ENCODE measurements around the gene CAMK2G.

CAMK2G gene

DNA sequence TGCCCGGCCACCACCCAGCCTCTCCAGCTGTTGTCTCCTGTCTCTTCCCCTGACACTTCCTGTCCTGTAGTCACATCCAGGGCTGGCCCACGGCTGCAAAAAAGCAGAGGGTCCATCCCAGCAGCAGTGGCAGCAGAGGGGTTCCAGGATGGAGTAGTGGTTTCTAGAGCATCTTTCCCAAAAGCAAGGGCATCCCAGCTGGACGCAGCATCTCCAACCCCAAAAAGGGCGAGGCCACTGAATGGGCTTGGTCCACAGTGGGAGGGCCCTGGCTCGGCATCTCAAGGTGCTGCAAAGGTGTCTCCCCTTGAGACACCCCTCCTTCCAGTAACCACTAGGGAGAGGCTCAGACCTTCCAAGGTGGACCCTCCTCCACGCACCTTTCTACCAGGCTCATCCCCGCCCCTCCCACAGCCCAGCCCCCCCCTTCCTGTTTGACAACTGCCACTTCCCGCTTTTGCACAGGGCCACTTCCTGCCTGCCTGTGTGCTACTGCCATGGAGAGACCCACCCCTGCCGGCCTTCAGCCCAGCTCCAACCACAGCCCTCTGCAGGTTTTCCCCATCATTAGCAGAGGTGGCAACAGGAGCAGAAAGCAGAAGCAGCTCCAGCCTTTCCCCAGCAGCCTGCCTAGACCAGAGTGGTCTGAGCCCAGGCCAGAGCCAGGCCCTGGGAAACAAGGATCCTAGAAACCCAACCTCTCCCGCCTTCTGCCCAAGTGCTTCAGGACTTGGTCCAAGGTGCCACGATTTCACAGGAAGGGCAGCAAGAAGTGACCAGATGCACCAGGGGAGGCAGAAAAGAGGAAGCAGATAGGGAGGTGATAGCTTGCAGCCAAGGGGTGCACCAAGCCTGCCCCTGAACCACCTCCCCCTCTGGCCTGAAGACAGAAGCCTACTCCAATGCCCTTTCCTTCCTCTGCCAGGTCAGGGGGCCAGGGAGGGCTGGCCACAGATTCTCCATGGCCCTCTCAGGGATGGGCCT, 8.6 kb downstream of the CAMK2G start:
- Histone ChIP-seq H3K27ac (ENCODE audit: insufficient read depth in 1 of 2, low read depth in 1 of 2, low read length in 2 of 2, poor library complexity in 1 of 2, severe bottlenecking in 2 of 2) (peak overlapping the region; percentile 33 to 81), H3K9me3 (ENCODE audit: control extremely low read depth in 1 of 5, control insufficient read depth in 4 of 5, insufficient read depth in 2 of 5, low read depth in 1 of 5, low read length in 4 of 5) (no peaks in the 10 kb centered on the region), H3K27me3 (replicated peaks in 2 of 5; ENCODE audit: control insufficient read depth in 4 of 5, insufficient read depth in 5 of 5, low read length in 4 of 5) (no peaks in the 10 kb centered on the region), H3K4me3 (ENCODE audit: control insufficient read depth in 1 of 7, extremely low read depth in 1 of 7, insufficient read depth in 4 of 7, low read depth in 2 of 7, low read length in 6 of 7) (peak overlapping the region in 5 of 7 experiments; percentile 6 to 68 (median 46)), H3K4me1 (ENCODE audit: control extremely low read depth in 1 of 4, control insufficient read depth in 4 of 4, insufficient read depth in 4 of 4, low read length in 3 of 4) (peaks cover 26 to 92% (median 82%) of the 10 kb centered on the region in 4 experiments), H3K36me3 (ENCODE audit: control insufficient read depth in 4 of 4, insufficient read depth in 4 of 4, low read length in 3 of 4) (peaks cover 3 to 72% (median 20%) of the 10 kb centered on the region in 4 experiments)
- ChIA-PET CTCF (interaction anchor here (1.3 to 13.7 kb wide), 5 partner anchors 10 to 75 kb away, joined by 4 to 240 read pairs (median 8); partner anchors contain the start of gene CAMK2G), POLR2A (interaction anchor here (0.6 to 1.2 kb wide), 4 partner anchors 8 to 211 kb away, joined by 3 to 7 read pairs (median 4); partner anchors contain the start of gene CAMK2G)
- peak; percentile 82 to 96 (median 95) for DNase-seq
- WGBS (ENCODE audit: insufficient coverage): 8% methylated on average over 8 of the region's 11 CpGs

DNA sequence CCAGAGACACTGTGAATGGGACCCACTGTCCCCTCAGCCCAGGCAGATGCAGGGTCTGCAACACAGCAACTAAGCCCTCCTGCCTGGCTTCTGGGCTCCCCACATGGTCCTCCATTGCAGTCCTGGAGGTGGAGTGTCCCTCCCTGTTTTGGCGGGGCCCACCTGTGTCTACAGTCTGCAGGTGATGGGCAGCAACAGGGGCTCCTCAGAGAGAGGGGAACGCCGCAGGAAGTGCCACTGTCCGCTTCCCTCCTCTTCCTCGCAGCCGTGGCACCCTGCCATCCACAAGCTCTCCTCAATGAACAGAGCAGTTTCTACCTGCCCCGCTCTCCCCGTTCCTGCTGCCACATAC, 9.3 kb downstream of the CAMK2G start:
- no peak for DNase-seq
- Histone ChIP-seq H3K27ac (ENCODE audit: insufficient read depth in 1 of 2, low read depth in 1 of 2, low read length in 2 of 2, poor library complexity in 1 of 2, severe bottlenecking in 2 of 2) (peak overlapping the region; percentile 33 to 81), H3K4me1 (ENCODE audit: control extremely low read depth in 1 of 4, control insufficient read depth in 4 of 4, insufficient read depth in 4 of 4, low read length in 3 of 4) (peaks cover 26 to 86% (median 77%) of the 10 kb centered on the region in 4 experiments), H3K9me3 (ENCODE audit: control extremely low read depth in 1 of 5, control insufficient read depth in 4 of 5, insufficient read depth in 2 of 5, low read depth in 1 of 5, low read length in 4 of 5) (no peaks in the 10 kb centered on the region), H3K27me3 (replicated peaks in 2 of 5; ENCODE audit: control insufficient read depth in 4 of 5, insufficient read depth in 5 of 5, low read length in 4 of 5) (no peaks in the 10 kb centered on the region), H3K4me3 (ENCODE audit: control insufficient read depth in 1 of 7, extremely low read depth in 1 of 7, insufficient read depth in 4 of 7, low read depth in 2 of 7, low read length in 6 of 7) (peak overlapping the region in 4 of 7 experiments; percentile 6 to 68 (median 43)), H3K36me3 (ENCODE audit: control insufficient read depth in 4 of 4, insufficient read depth in 4 of 4, low read length in 3 of 4) (peaks cover 4 to 72% (median 20%) of the 10 kb centered on the region in 4 experiments)
- ChIA-PET CTCF (interaction anchor here (1.3 to 13.7 kb wide), 4 partner anchors 9 to 76 kb away, joined by 6 to 240 read pairs (median 102); partner anchors contain the start of gene CAMK2G), POLR2A (interaction anchor here (1.0 kb wide), 1 partner anchor 9 kb away, joined by 5 read pairs; the partner anchor contains the start of gene CAMK2G)
- 38% methylated on average over 8 of the region's 8 CpGs for WGBS (ENCODE audit: insufficient coverage)

DNA sequence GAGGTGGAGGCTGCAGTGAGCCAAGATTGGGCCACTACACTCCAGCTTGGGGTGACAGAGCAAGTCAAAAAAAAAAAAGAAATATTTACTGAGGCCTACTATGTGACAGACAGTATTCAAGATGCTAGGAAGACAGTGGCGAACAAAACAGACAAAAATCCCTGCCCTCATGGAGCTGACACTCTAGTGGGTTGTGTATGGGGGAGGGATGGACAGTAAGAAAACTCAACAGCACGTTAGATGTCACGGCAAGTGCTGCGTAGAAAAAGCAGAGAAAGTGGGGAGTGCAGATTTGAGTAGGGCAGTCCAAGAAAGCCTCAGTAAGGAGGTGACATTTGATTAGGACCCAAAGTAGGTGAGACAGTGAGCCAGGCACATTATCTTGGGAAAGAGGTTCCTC, 10.1 kb downstream of the CAMK2G start:
- no peak overlapping the region for H3K27ac ChIP-seq (ENCODE audit: insufficient read depth in 1 of 2, low read depth in 1 of 2, low read length in 2 of 2, poor library complexity in 1 of 2, severe bottlenecking in 2 of 2)
- no peaks in the 10 kb centered on the region for H3K27me3 ChIP-seq (replicated peaks in 2 of 5; ENCODE audit: control insufficient read depth in 4 of 5, insufficient read depth in 5 of 5, low read length in 4 of 5)
- no peak overlapping the region for H3K4me3 ChIP-seq (ENCODE audit: control insufficient read depth in 1 of 7, extremely low read depth in 1 of 7, insufficient read depth in 4 of 7, low read depth in 2 of 7, low read length in 6 of 7)
- H3K4me1 ChIP-seq (ENCODE audit: control extremely low read depth in 1 of 4, control insufficient read depth in 4 of 4, insufficient read depth in 4 of 4, low read length in 3 of 4): peaks cover 21 to 87% (median 75%) of the 10 kb centered on the region in 4 experiments
- peaks cover 9 to 75% (median 22%) of the 10 kb centered on the region in 4 experiments for H3K36me3 ChIP-seq (ENCODE audit: control insufficient read depth in 4 of 4, insufficient read depth in 4 of 4, low read length in 3 of 4)
- CTCF ChIA-PET: interaction anchor here (0.6 to 13.7 kb wide), 5 partner anchors 8 to 1367 kb away, joined by 3 to 240 read pairs (median 6); partner anchors contain the start of gene CAMK2G
- POLR2A ChIA-PET: interaction anchor here (0.8 kb wide), 1 partner anchor 12 kb away, joined by 3 read pairs; no protein-coding TSS in a partner anchor
- DNase-seq: no peak
- no peaks in the 10 kb centered on the region for H3K9me3 ChIP-seq (ENCODE audit: control extremely low read depth in 1 of 5, control insufficient read depth in 4 of 5, insufficient read depth in 2 of 5, low read depth in 1 of 5, low read length in 4 of 5)
- WGBS (ENCODE audit: insufficient coverage): 97% methylated on average over 4 of the region's 4 CpGs

DNA sequence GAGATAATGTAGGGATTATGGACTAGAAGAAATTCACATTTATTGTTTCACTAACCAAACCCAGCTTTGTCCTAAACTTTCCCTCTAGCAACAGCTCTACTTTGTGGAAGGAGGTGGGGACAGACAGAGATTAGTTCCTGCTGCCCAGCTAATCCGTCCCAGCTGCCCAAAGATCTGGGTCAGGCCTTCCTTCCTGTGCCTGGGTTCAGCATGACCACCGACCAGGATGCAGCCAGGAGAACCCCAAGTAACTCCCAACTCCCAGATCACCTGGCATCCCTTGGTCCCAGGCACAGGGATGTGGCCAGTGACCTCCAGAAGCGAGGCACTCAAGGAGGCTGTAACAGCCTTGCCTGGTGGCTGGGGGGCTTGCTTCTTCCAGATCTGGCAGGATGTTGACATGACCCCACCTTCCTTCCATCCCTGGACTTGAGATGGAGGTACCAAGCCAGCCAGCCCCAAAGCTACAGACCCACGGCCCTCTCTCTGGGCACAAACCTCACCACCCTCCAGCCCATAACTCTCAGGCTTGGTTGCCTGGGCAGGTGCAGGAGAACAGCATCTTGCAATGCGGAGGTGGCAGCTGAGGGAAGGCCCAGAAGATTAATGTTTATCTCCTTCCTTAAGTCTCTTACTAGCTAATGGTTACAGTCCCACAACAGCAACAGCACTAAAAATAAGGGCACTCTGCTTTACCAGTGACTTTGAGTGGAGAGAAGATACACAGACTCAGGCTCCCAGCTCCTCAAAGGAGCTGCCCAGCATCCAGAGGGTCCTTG, 11.1 kb downstream of the CAMK2G start:
- Histone ChIP-seq H3K27me3 (replicated peaks in 2 of 5; ENCODE audit: control insufficient read depth in 4 of 5, insufficient read depth in 5 of 5, low read length in 4 of 5) (no peaks in the 10 kb centered on the region), H3K4me1 (ENCODE audit: control extremely low read depth in 1 of 4, control insufficient read depth in 4 of 4, insufficient read depth in 4 of 4, low read length in 3 of 4) (peaks cover 18 to 87% (median 70%) of the 10 kb centered on the region in 4 experiments), H3K4me3 (ENCODE audit: control insufficient read depth in 1 of 7, extremely low read depth in 1 of 7, insufficient read depth in 4 of 7, low read depth in 2 of 7, low read length in 6 of 7) (no peak overlapping the region), H3K27ac (ENCODE audit: insufficient read depth in 1 of 2, low read depth in 1 of 2, low read length in 2 of 2, poor library complexity in 1 of 2, severe bottlenecking in 2 of 2) (peak overlapping the region; percentile 5 to 41), H3K36me3 (ENCODE audit: control insufficient read depth in 4 of 4, insufficient read depth in 4 of 4, low read length in 3 of 4) (peaks cover 9 to 75% (median 24%) of the 10 kb centered on the region in 4 experiments), H3K9me3 (ENCODE audit: control extremely low read depth in 1 of 5, control insufficient read depth in 4 of 5, insufficient read depth in 2 of 5, low read depth in 1 of 5, low read length in 4 of 5) (no peaks in the 10 kb centered on the region)
- 34% methylated on average over 3 of the region's 5 CpGs for WGBS (ENCODE audit: insufficient coverage)
- no peak for DNase-seq
- CTCF ChIA-PET: interaction anchor here (1.2 to 13.7 kb wide), 5 partner anchors 13 to 100 kb away, joined by 3 to 240 read pairs (median 5); partner anchors contain the start of gene CAMK2G
- POLR2A ChIA-PET: interaction anchor here (0.8 to 1.4 kb wide), 2 partner anchors 11 kb away, joined by 3 read pairs; partner anchors contain the start of gene CAMK2G

DNA sequence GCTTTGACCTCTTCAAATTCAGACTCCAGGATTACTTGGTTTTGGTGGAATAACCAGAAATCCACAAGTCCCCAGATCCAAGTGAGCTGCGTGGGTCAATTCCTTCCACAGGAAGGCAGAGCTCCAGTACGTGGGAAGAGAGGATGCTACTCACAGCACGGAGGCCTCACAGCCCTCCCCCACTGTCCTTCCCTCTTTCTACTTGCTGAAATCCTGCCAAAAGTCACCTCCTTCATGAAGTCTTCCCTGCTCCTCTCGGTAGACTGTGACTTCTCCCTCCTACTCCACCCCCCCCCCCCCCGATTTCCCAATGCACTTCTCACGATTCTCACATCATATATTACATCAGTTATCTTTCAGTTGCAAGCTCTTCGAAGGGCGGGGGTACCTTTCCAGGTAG, 12.3 kb downstream of the CAMK2G start:
- ChIA-PET POLR2A (no interaction called here), CTCF (interaction anchor here (1.1 to 13.7 kb wide), 8 partner anchors 13 to 99 kb away, joined by 3 to 240 read pairs (median 4); partner anchors contain the start of gene CAMK2G)
- DNase-seq: no peak
- peaks cover 10 to 87% (median 70%) of the 10 kb centered on the region in 4 experiments for H3K4me1 ChIP-seq (ENCODE audit: control extremely low read depth in 1 of 4, control insufficient read depth in 4 of 4, insufficient read depth in 4 of 4, low read length in 3 of 4)
- H3K36me3 ChIP-seq (ENCODE audit: control insufficient read depth in 4 of 4, insufficient read depth in 4 of 4, low read length in 3 of 4): peaks cover 9 to 74% (median 26%) of the 10 kb centered on the region in 4 experiments
- no peaks in the 10 kb centered on the region for H3K27me3 ChIP-seq (replicated peaks in 2 of 5; ENCODE audit: control insufficient read depth in 4 of 5, insufficient read depth in 5 of 5, low read length in 4 of 5)
- H3K9me3 ChIP-seq (ENCODE audit: control extremely low read depth in 1 of 5, control insufficient read depth in 4 of 5, insufficient read depth in 2 of 5, low read depth in 1 of 5, low read length in 4 of 5): no peaks in the 10 kb centered on the region
- H3K4me3 ChIP-seq (ENCODE audit: control insufficient read depth in 1 of 7, extremely low read depth in 1 of 7, insufficient read depth in 4 of 7, low read depth in 2 of 7, low read length in 6 of 7): no peak overlapping the region
- 54% methylated on average over 3 of the region's 8 CpGs for WGBS (ENCODE audit: insufficient coverage)
- peak overlapping the region in 1 of 2 experiments; percentile 38 for H3K27ac ChIP-seq (ENCODE audit: insufficient read depth in 1 of 2, low read depth in 1 of 2, low read length in 2 of 2, poor library complexity in 1 of 2, severe bottlenecking in 2 of 2)

DNA sequence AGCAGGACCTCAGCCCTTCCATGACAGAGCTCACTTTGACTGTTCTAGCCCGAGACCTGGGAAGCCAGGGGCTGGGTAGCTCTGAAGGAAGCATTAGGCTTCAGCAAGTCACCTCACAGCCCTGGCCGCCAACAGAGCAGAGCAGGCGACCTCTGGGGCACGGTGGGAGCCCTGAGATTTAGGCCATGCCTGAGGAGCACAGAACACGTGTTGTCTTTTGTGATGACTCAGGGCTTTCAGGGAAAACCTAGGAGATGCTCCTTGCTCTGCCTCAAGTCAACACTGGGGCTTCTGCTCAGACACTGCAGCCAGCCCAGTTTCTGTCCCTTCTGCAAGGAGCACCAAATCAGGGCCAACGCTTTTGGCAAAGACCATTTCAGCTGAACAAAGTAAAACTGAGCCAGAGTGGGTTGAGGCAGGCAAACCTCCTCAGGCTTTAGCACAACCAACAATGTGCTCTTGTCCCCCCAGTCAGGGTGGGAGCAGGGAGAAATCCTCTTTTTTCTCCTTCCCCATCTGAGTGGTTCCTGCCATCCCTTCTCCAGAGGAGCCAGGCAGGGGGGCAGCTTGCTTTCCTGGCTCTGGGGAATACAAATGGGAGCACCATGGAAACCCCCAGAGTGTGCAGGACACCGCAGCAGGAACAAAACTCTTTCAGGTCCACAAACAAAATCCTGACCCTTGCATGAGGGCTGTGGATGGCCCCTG, 14.4 kb downstream of the CAMK2G start:
- Histone ChIP-seq H3K36me3 (ENCODE audit: control insufficient read depth in 4 of 4, insufficient read depth in 4 of 4, low read length in 3 of 4) (peaks cover 9 to 86% (median 34%) of the 10 kb centered on the region in 4 experiments), H3K27me3 (replicated peaks in 2 of 5; ENCODE audit: control insufficient read depth in 4 of 5, insufficient read depth in 5 of 5, low read length in 4 of 5) (no peaks in the 10 kb centered on the region), H3K4me3 (ENCODE audit: control insufficient read depth in 1 of 7, extremely low read depth in 1 of 7, insufficient read depth in 4 of 7, low read depth in 2 of 7, low read length in 6 of 7) (no peak overlapping the region), H3K4me1 (ENCODE audit: control extremely low read depth in 1 of 4, control insufficient read depth in 4 of 4, insufficient read depth in 4 of 4, low read length in 3 of 4) (peaks cover 2 to 71% (median 53%) of the 10 kb centered on the region in 4 experiments), H3K9me3 (ENCODE audit: control extremely low read depth in 1 of 5, control insufficient read depth in 4 of 5, insufficient read depth in 2 of 5, low read depth in 1 of 5, low read length in 4 of 5) (no peaks in the 10 kb centered on the region), H3K27ac (ENCODE audit: insufficient read depth in 1 of 2, low read depth in 1 of 2, low read length in 2 of 2, poor library complexity in 1 of 2, severe bottlenecking in 2 of 2) (no peak overlapping the region)
- CTCF ChIA-PET: interaction anchor here (1.0 to 13.7 kb wide), 4 partner anchors 9 to 16 kb away, joined by 3 to 240 read pairs (median 101); partner anchors contain the start of gene CAMK2G
- DNase-seq: no peak
- POLR2A ChIA-PET: no interaction called here
- WGBS (ENCODE audit: insufficient coverage): 92% methylated on average over 5 of the region's 7 CpGs

Measured in common myeloid progenitor, CD34-positive (primary cell).